ENCODE data around the gene PDCD2L. TPM values are rescaled to one million over a fixed set of nuclear protein-coding genes. Genes with fewer than 3 reads are reported as not detected.
"Not testable (repeated sequence)": the region's sequence is repeated elsewhere in the genome, so short reads cannot be mapped to it uniquely, and the experiment has no call there.

PDCD2L gene
- polyA plus RNA-seq, 3 donors, result 14.8 to 17.3 (median 15.3) TPM

GRCh38 chr19:34454091-34454490, 49.9 kb downstream of the PDCD2L start:
- DNase-seq (ENCODE audit: extremely low read depth in 1 of 11, low read depth in 9 of 11, low spot score in 4 of 11), result no peak

- DNase-seq (ENCODE audit: extremely low read depth in 1 of 11, low read depth in 9 of 11, low spot score in 4 of 11), result no peak
Measured at GRCh38 chr19:34454685-34455084, 50.5 kb downstream of the PDCD2L start.

GRCh38 chr19:34455783-34456480, 51.7 kb downstream of the PDCD2L start:
- DNase-seq (ENCODE audit: extremely low read depth in 1 of 11, low read depth in 9 of 11, low spot score in 4 of 11), result not testable (repeated sequence)

GRCh38 chr19:34457446-34457845, 53.2 kb downstream of the PDCD2L start:
- no peak for DNase-seq (ENCODE audit: extremely low read depth in 1 of 11, low read depth in 9 of 11, low spot score in 4 of 11)

GRCh38 chr19:34458677-34459076, 54.5 kb downstream of the PDCD2L start:
- no peak for DNase-seq (ENCODE audit: extremely low read depth in 1 of 11, low read depth in 9 of 11, low spot score in 4 of 11)

GRCh38 chr19:34459614-34460013, 55.4 kb downstream of the PDCD2L start:
- no peak for DNase-seq (ENCODE audit: extremely low read depth in 1 of 11, low read depth in 9 of 11, low spot score in 4 of 11)

GRCh38 chr19:34461375-34462100, 57.3 kb downstream of the PDCD2L start:
- DNase-seq (ENCODE audit: extremely low read depth in 1 of 11, low read depth in 9 of 11, low spot score in 4 of 11), result no peak

GRCh38 chr19:34464785-34465184, 60.6 kb downstream of the PDCD2L start:
- not testable (repeated sequence) for DNase-seq (ENCODE audit: extremely low read depth in 1 of 11, low read depth in 9 of 11, low spot score in 4 of 11)

GRCh38 chr19:34468409-34468808, 64.2 kb downstream of the PDCD2L start:
- DNase-seq (ENCODE audit: extremely low read depth in 1 of 11, low read depth in 9 of 11, low spot score in 4 of 11), result no peak

- not testable (repeated sequence) for DNase-seq (ENCODE audit: extremely low read depth in 1 of 11, low read depth in 9 of 11, low spot score in 4 of 11)
Measured at GRCh38 chr19:34469026-34469425, 64.8 kb downstream of the PDCD2L start.

GRCh38 chr19:34471906-34472700, 67.9 kb downstream of the PDCD2L start:
- no peak for DNase-seq (ENCODE audit: extremely low read depth in 1 of 11, low read depth in 9 of 11, low spot score in 4 of 11)

- DNase-seq (ENCODE audit: extremely low read depth in 1 of 11, low read depth in 9 of 11, low spot score in 4 of 11), result no peak
Measured at GRCh38 chr19:34474233-34474989, 70.2 kb downstream of the PDCD2L start.

GRCh38 chr19:34475026-34475974, 71.1 kb downstream of the PDCD2L start:
- DNase-seq (ENCODE audit: extremely low read depth in 1 of 11, low read depth in 9 of 11, low spot score in 4 of 11), result no peak

Other genes with a start within 250 kb of the PDCD2L start
- 100 to 1,000 TPM; 174 to 200 (median 189) TPM for gene LSM14A, start 231.9 kb upstream of the PDCD2L start, polyA plus RNA-seq (ENCODE audit: insufficient read length in 3 of 3)
- 10 to 100 TPM; 34.9 to 42.8 (median 37.5) TPM for gene GARRE1, start 149.8 kb upstream of the PDCD2L start, polyA plus RNA-seq (ENCODE audit: insufficient read length in 3 of 3)
- 100 to 1,000 TPM; 152 to 211 (median 172) TPM for gene GPI, start 39.2 kb upstream of the PDCD2L start, polyA plus RNA-seq (ENCODE audit: insufficient read length in 3 of 3)
- 100 to 1,000 TPM; 158 to 191 (median 184) TPM for gene UBA2, start 24.0 kb downstream of the PDCD2L start, polyA plus RNA-seq (ENCODE audit: insufficient read length in 3 of 3)
- gene WTIP, start 77.4 kb downstream of the PDCD2L start, polyA plus RNA-seq (ENCODE audit: insufficient read length in 3 of 3), result 10 to 100 TPM; 30.2 to 45.3 (median 30.6) TPM

All from renal cortex interstitium (tissue), 11 donors.